HG02970 (cell line): ENCODE results near the gene PTPRG.

Experiments used
- ATAC-seq: cut with Tn5 transposase; IDR thresholded peaks from one replicate; pipeline ENCODE4 v1.9.1; 2021; ENCODE audit warnings: mild to moderate bottlenecking, moderate library complexity, moderate number of reproducible peaks; ENCODE audit not compliant: unreplicated experiment, low FRiP score

PTPRG gene

DNA sequence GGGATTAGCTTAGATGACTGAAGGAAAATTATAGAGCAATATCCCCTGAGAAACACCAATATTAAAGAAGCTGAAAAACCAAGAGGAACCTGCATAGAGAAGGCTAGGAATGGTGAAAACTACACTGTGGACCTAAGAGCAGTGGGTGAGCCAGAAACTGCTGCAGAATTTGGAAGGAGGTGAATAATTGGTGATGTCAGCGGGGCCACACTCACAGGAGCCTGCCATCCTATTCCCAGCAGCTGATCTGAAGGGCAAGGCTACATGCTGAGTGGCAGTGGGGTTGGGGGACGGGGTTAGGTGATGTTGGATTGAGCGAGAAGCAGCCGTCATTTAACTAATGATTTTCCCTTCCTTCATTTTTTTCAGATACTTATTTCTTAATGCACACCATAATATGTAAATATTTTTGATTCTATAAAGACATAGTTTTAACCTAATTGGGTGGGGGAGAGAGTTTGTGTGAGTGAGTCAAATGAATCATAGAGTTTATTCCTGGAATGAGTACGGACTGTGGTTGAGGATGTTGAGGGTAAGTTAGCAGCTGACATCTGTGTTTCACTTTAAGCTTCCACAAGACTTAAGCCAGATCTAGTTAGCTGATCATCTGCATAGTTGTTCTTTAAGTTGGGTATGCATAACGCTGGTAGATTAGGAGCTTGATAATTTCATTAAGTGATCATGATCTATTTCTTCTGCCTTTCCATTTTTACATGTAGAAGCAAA, 222.8 kb downstream of the PTPRG start:
- ATAC-seq = no peak

DNA sequence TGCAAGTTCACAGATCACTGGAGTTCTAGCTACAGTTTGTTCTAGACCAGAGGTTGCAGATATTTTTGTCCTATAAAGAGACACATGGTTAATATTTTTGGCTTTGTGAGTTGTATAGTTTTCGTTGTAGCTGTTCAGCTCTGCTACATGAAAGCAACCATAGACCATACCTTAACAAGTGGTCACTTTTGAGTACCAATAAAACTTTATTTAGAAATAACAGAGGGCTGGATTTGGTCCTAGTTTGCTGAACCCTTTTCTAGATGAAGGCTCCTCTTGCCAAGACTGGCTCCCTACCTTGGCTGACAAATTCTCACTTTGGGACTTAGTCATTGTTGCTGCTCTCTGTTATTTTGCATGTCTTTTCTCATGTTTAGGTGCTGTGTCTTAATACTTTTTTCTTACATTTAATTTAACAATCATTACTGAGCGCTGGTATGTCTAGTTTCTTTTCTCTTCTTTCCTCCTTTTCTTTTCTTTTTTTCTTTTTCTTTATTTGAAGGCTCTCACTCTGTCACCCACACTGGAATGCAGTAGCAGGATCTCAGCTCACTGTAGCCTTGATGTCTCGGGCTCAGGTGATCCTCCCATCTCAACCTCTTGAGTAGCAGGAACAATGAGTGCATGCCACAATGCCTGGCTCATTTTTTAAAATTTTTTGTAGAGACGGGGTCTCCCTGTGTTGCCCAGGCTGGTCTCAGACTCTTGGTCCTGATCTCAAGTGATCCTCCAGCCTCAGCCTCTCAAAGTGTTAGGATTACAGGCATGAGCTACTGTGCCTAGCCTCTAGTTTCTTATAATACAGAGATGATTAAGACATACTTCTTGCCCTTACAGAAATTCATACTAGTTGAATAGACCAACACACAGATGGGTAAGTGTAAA, 227.5 kb downstream of the PTPRG start:
- ATAC-seq = no peak

DNA sequence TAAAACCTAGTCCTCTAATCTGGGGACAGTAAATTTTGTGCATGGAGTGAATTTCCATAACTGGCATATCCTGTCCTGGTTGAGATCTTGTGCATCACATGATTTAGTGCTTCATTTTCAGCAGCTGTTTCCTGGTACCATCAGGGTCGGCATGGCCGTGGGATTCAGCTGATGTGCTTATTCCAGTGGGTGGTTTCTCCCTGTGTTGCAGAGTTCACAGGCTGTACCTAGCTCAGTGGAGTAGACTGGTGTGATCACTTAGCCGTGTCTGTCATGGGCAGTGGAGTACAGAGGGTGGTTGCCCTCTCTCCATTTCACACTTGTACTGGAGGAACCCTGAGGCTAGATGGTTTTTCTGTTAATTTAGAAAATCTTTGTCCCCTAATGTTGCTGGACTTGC, 228.5 kb downstream of the PTPRG start:
- no peak for ATAC-seq

DNA sequence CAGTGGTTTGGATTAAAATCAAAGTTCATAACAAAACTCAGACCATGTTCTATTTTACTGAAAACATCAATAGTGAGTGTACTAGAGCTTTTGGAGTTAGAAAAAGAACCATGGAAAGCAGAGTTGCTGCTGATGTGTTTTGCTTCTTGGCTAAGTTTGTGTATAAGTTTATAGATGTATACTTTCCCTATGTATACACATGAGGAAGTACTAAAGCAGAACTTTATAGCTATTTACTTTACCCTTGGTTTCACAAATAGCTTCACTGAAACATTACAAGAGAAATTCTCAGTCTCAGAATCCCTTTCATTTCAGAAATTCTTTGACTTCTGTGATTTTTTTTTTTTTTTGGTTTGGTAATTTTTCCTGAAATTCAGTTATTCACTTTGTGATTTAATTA, 229.0 kb downstream of the PTPRG start:
- no peak for ATAC-seq

DNA sequence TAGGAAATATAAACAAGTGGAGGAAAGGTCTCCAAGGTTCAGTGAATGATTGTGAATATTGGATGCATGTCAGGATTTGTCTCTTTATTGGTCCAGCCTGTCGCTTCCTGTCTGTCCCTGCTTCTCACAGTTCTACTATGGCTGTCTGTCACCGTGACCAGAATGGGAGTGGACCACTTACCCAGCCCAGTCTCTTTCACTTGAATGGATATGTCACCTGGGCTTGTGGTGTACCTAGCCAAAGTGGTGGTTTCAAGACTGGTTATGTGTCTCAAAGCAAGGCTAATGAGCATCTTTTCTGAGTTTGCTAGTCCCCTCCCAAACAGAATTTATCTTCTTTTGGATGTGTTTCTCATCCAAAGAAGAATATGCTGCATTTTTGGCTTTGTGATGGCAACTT, 231.7 kb downstream of the PTPRG start:
- no peak for ATAC-seq

DNA sequence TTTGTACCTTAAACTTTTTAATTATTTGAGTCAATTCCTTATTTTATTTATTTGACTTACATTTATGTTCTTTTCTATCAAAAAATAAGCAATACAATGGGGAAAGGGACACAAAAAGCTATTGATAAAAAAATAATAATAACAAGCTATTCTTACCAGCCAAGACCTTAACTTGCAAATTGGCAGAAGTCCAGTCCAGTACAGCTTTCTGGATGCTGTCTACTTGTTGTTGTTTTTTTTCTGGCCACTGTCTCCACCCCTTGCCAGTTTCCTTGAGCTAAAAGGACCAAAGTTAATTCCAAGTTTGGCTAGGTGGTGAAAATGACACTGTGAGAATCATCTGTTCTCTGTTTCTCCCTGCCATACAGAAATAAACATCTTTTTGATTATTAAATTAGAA, 232.2 kb downstream of the PTPRG start:
- ATAC-seq = no peak

DNA sequence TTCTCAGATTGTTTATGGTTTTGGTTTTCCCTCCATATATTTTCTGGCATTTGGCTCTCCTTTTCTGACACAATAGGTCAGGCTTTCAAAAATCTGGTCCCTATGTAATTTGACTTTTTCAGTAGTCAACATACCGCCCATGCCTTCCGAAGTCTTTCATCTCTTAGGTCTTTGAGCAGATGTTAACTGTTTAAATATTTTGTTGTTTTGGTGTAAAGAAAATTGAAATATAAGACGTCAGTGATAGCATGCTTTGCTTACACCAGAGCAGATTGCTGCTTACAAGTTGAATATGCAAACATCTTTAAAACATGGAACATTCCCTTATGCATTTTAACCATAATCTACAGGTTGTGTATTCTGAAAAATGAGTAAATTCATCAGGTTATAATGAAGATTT, 233.0 kb downstream of the PTPRG start:
- no peak for ATAC-seq

DNA sequence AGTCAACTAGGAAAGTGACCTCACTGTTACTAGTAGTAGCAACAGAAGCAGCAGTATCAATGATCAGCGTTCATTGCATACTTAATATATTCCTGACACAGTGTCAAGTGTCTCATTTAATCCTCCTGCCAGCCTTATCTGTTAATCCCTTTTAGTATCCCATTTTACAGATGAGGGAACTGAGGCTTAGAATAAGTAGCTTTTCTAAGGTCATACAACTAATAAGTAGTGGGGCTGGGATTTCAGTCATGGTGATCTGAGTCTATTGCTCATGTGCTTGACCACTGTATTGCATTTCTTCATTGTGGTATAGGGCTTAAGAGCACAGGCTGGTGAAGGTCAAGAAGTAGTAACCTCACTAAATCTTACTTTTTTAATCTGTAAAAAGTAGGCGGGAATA, 233.6 kb downstream of the PTPRG start:
- no peak for ATAC-seq

DNA sequence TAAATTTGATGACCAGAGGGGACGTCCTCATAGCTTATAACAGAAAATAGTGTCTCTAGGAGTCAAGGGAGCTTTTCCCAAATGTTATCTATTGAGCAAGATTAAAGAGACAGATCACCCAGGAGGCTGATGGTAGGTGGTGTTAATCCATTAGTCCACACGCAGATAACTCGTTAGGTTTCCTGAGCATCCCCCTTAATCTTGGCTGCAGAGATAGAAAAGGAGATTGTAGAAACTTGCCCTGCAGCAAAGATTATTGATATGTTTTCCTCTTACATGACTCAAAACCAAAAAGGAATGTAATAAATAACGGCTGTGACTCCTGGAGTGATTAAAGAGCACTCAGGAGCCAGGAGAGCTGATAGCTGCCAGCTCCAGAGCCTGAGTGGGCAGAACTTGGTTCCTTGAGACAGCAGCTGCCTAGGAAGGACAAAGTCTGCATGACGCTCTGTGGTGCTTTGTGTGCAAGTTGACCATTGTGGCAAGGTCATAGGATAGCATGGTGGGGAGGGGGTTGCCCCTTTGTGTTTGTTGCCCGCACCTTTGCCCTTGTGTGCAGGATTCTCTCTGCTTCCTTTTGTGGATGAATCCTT, 234.8 kb downstream of the PTPRG start:
- no peak for ATAC-seq

DNA sequence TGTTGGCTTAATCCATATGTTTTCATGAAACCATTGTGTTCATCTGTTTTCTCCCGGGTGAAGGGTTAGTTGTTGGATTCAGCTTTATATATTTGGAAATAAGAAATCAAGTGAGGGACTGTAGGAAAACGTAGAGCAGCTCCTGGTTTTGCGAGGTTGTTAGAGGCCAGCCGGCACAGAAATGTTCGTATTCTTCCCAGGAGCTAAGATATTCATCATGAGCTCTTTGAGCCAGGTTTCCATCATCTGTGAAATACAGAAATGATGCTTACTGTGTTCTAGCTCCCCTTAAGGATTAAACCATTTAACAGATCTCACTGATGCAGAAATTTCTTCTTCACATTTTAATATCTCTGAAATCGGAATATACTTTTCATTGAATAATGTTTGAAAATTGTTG, 235.5 kb downstream of the PTPRG start:
- no peak for ATAC-seq

DNA sequence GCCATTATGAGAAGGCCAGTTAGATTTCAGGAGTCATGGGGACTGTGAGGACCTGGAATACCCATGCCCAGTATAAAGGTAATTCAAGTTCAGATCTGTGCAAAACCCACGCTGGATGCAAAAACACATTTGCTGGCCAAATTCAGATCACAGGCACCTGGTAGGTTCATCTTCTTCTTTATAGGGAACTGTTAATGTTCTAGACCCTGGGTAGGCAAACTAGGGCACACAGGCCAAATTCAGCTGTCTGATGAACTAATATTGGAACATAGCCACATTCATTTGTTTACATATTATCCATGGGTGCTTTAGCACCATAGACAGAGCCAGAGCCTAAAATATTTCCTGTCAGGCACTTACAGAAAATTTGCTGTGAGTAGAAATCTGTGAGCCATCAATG, 241.4 kb downstream of the PTPRG start:
- ATAC-seq = no peak

DNA sequence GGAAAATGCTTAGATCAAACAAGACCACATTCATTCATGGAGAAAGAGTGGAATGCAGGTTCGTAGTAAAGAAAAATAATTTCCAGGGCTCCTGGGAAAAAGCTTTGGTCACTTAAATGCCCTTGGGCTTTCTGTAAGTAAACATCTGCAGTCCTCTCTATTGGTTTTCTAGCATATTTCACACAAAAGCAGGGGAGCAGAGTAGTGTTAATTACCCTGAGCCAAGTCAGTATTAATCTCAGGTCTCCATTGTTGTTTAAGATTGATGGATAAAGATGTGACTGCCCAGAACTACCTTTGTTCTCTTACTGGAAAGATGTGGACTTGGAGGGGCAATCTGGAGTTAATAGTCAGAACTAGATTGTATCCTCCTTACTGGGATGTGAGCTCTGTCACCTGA, 242.6 kb downstream of the PTPRG start:
- no peak for ATAC-seq

DNA sequence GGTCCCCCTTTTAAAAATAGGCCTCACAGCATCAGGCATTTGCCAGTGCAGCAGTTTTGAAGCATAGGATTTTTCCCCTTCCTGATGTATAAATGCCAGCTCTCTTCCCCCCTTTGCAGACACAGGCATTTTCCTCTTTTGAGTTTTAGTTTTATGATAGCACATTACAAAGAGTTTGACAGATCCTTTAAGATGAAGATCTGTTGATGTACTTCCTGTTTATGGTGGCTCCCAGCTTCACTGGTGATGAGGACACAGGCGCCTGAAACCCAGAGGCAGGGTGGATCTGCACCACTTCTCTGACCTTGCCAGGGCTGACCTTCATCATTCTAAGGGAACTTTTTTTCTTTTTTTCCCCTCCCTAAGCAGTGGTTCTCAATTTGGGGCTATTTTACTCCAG, 243.4 kb downstream of the PTPRG start:
- ATAC-seq = no peak

DNA sequence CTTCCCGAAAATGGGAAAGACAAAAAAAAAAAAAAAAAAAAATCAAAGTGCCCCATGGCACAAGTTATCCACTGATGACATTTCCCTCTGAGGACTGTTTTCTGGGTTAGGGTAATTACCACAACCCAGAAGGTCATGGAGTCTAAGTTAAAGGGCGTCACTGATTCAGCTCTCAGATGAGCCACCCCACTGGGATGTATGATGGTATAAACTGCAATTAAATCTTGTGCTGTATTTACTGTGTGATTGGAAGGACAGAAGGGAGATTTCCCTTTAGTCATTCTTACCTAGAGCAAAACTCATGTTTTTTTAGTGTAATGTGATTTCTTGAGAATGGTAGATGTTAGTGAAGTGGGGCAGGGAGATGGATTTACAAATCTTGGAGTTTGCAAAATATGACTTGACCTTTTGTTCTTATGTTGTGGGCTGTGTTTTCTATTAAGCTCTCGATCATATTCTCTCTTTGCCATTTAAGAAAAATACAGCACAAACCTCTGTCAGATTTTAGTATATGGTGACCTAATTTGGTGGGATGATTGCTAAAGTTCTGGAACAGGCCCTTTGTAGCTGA, 244.2 kb downstream of the PTPRG start:
- ATAC-seq = no peak

DNA sequence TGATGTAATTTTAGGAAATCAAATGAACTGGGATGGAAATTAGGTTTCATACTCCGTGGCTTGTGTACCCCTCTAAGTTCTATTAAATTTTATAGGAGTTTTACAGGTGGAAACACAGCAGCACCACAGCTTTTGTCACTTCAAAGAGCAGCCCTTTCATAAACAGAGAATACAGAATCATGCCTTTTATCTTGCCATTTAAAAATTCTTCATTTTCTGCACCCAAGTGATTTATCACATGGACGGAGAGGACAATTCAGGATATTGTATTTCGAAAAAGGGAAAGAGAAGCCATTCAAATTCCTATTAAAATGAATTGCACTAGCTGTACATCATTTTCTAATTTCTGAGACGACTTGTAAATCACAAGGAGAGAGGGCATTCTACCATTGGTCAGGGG, 245.4 kb downstream of the PTPRG start:
- no peak for ATAC-seq

DNA sequence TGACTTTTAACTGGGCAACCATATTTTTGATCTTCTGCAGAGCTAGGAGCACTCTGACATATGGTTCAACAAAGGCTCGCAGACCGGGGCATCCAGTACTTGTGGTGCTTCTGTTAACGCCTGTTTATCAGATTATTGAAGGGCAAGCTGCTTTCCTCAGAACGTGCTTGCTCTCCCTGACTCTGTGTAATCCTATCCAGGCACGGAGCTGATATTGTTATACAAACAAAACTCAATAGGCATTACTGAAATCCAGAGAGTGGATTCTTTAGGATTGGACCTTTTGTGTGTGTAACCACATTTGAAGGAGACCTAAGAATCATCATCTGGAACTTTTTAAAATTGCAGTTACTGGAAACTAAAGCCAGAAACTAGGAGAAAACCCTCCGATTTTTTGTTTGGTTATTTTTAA, 246.5 kb downstream of the PTPRG start:
- ATAC-seq = no peak

DNA sequence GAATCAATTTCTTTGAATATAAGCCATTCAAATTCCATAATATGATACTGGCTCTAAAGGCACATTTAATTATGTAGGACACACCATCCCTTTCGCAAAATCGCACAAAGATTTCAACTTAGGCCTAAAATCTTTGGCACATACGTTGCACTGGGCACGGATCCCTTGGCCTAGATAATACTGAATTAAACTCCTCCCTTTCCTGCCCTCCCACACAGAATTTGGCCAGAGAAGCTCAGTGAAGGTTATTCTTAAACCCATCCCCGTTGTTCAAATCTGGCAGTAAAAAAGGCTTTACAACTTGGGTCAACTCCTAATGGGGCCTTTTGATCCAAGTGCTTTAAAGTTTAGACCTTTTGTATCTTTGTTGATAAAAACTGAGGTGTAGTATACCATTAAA, 247.2 kb downstream of the PTPRG start:
- ATAC-seq = no peak

DNA sequence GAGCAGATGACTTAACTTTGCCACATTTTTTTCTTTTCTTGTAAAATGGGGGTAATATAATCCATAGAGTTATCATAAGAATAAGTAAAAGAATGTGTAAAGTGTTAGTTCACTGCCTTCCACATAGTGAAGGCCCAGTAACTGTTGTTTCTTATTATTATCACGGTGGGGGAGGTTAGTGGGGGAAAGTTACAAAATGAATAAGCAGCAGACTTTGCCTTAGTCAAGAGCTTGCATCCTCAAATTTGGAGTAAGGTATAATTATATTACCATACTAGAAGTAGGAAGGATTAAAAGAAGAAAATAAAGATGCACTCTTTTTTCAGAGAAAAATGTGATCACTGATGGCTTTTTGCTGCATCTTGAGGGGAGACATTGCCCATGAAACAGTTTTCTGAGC, 247.6 kb downstream of the PTPRG start:
- no peak for ATAC-seq

DNA sequence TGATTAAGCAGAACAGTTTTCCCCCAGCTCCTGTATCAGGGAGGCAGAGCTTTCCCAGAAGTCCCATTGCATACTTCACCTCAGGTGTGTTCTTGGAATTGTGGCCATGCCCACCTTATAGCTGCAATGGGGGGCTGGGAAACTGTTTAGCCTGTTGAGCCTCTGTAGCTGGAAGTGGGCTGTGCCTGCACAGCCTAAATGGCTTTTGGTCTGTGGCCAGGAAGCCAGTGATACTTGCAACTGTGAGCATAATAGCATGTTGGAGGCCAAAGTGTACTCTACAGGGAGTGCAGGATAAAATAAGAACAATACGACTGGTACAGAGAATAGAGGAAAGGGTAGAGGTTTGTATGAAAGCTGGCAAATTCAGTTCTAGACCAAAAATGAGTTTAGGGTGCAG, 248.5 kb downstream of the PTPRG start:
- no peak for ATAC-seq

DNA sequence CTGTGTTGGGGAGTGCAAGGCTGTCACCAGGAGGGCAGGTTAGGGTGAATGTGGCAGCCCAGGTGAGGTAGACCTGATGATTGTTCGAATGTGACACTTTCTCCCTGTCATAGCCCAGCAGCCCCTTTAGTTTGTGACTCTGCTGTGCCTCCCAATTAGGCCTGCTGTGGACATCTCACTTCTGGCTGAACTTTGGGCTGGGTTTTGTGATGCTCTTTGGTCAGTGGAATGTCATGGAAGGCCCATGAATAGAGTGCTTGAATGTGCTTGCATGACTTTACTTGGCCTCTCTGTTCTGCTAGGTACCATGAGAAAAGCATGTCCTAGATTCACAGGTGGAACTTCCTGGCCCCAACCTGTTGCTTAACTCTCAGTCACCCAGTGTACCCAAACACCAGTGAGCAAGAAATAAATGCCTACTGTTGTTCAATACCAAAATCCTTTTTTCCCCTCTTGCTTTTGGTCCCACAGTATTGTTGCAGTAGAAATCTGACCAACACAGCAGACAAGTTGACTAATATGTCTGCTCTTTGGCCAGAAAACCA, 249.7 kb downstream of the PTPRG start:
- ATAC-seq = no peak

DNA sequence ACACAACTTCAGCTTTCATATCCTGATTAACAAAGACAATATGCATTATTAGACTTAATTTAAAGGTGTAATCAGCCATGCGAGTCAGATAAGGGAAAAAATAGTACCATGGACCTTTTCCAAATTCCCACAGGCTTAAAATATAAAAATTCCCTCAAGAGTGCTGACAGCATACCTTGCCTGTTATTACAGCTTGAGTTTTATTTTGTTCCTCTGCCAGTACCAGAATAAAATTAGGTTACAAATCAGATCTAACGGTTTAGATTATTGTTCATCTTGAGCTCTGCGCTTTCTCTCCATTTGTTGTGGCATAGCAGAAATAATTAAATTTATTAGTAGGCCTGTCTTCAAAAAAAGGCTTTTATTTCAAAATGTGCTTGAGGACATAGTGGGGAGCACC, 250.3 kb downstream of the PTPRG start:
- no peak for ATAC-seq
